H1 (cell line): ENCODE results near the gene CDH22.

Experiments
- POLR2A ChIP-seq, 2 experiments: IDR thresholded peaks; 1 replicate in 1 of 2; 2 replicates in 1 of 2; pipeline ENCODE4 v1.6.1; 2011; ENCODE audit warnings: low read depth in 2 of 2, low read length in 2 of 2, mild to moderate bottlenecking in 2 of 2; ENCODE audit errors: control extremely low read depth in 1 of 2
- TAF1 ChIP-seq: IDR thresholded peaks from 2 replicates; pipeline ENCODE4 v1.6.1; 2011; ENCODE audit warnings: mild to moderate bottlenecking, low read depth, low read length

DNA sequence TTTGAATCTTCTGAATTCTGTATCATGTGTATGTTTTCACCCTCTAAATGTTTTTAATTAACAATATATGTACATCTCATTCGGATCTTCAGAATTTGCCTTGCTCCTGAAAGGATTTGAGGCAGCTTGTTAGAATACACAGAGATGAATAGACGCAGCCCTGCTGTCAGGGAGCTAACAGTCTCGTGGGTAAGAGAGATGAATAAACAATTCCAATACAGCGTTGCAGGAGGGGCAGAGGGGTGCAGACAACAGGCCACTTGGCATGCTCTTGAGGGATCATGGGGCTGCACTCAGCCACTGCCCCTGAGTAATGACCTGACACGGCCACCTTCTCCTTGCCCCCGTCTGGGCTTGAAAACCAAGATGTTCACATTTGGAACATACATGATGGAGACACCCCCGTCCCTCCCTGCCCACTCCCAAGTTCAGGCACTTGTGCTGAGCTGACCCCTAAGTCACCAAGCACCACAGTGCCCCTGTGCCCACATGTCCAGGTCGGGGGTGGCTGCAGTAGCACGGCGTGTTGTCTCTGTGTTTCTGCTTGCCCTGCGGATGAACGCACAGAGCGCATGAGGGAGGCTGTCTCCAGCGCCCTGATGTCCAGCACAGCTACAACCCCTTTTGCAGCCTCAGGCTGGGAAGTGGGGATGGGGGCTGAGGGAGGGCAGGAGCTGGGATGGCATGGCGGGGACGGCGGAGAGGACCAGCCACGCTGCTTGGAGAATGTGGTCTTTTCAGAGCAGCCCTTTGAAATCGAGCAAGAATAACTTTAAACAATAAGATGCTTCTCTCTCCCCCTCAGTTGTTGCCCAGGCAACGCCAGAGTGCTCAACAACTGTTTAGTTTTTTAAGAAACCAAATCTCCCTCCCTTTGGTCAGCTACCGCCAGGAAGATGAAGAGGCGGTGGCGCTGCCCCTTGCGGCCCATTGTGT, 33.0 kb upstream of the CDH22 start:
- TF ChIP-seq POLR2A (IDR thresholded peaks at IDR 0.05; ENCODE audit: control extremely low read depth in 1 of 2, low read depth in 2 of 2, low read length in 2 of 2), result no peak
- no peak for TF ChIP-seq TAF1
